Skin epidermis (tissue), 12 donors: ENCODE results near the gene EIF3K.
"Not testable (repeated sequence)": the region's sequence is repeated elsewhere in the genome, so short reads cannot be mapped to it uniquely, and the experiment has no call there.

ENCODE experiments used
- H3K27ac ChIP-seq, 21 experiments: fragments of 200-600 bp; sonication (generic) in 11 of 21; one replicate each; pipeline ENCODE4 v1.5.0; 2020; ENCODE audit warnings: mild to moderate bottlenecking in 3 of 21, inconsistent platforms in 2 of 21, moderate library complexity in 2 of 21
- H3K4me3 ChIP-seq, 7 experiments: fragments of 200-600 bp; sonication (generic) in 2 of 7; one replicate each; pipeline ENCODE4 v1.5.0; 2020; ENCODE audit warnings: inconsistent platforms in 2 of 7, mild to moderate bottlenecking in 2 of 7, moderate library complexity in 1 of 7

EIF3K gene

DNA sequence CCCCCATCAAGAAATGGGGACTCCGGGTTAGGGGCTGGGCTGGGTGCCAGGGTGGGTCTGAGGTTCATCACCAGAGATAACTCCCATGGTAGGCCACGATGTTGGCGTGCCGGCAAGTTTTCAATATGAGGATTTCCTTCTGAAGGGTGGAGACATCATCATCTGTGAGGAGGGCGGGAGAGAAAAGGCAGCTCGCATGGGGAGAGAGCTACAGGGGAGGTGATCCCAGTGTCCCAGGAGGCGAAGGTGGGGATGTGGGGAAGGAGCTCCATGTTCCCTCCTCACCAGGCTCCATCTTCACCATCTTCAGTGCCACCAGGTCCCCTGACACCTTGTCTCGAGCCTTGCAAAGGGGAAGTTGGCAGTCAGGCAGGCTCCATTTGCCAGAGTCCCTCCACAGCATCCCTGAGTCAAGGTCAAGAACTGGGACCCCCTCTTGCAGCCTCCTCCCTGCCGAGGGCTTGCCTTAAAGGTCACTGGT, 1.7 kb upstream of the EIF3K start:
- Histone ChIP-seq H3K4me3 (peak overlapping the region; percentile 78 to 95 (median 83)), H3K27ac (peak overlapping the region in 14 of 21 experiments; percentile 5 to 94 (median 90))

DNA sequence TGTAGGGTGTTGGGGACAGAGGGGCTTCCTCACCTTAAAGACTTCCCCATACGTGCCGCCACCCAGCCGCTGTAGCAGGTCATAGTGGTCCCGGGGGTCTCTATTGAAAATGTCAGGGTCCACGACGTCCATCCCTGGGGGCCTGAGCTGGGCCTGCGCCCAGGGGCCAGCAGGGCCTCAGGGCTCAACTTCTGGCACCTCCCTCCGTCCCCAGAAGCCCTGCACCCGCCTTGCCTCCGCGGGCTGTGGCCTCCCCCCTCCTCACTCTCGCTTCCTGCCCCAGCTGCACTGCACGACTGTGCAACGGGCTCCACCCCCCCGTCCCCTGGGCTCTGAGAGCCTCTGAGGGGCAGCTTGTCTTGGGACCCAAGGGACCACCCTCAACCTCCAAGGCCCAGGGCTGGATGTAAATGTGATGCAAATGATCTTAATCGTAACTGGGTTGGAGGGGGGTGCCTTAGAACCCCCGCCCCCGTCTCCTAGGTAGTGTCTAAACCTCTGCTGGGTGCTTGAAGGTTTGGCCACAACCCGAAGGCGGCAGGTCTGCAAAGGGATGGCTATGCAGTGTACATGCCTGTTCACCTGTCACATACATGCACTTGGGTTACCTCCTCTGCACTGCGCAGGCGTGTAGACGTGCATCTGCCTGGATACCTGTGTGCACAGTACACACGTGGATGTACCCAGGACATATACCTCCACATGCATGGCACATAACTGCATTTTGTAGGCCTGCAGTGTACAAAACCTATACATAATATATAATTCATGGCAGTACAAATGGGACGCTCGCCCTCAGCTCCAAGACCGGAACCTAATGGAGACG, 1.0 kb upstream of the EIF3K start, which contains the start of gene MAP4K1:
TSS of gene MAP4K1 (minus strand) at position 190 of the 826 bp plus-strand sequence. CDS start at position 132, 58 bp downstream.
- H3K27ac ChIP-seq = peak within 1 kb of the TSS; percentile 54 to 96 (median 92)
- H3K4me3 ChIP-seq = peak within 1 kb of the TSS; percentile 78 to 95 (median 83)

DNA sequence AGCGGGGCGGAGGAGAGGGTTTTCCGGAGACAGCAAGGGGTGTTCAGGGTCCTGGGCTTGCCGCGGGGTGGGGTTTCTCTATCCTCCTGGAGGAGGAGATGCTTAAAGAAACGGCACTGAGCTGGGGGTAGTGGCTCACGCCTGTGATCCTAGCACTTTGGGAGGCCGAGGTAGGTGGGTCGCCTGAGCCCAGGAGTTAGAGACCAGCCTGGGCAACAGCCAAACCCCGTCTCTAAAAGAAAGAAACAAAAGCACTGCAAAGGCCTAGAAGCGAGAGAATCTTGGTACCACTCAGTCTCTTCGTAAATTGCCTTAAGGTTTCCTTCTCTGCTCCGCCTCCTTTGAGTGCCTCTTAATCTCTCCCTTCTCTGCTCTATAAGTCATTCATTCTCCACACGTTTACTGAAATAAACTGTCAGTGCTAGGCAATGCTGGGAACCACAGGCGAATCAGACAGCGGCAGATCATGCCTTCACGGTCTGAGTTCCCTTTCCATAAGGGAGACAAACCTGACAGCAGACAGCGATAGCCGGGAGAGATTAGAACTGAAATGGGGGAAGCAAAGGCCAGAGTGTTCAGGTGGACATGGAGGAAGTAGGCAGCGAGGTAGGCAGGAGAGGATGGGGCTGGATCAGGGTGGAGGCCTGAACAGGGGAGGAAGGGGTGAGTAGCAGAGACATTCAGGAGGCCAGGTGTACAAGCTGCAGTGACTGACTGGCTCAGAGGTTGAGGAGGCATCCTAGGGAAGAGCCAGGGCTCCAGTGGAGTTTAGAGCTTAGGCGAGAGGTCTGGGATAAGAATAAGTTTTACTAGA, 580 bp downstream of the EIF3K start:
- Histone ChIP-seq H3K4me3 (peak overlapping the region; percentile 78 to 95 (median 83)), H3K27ac (peak overlapping the region; percentile 63 to 99 (median 92))

DNA sequence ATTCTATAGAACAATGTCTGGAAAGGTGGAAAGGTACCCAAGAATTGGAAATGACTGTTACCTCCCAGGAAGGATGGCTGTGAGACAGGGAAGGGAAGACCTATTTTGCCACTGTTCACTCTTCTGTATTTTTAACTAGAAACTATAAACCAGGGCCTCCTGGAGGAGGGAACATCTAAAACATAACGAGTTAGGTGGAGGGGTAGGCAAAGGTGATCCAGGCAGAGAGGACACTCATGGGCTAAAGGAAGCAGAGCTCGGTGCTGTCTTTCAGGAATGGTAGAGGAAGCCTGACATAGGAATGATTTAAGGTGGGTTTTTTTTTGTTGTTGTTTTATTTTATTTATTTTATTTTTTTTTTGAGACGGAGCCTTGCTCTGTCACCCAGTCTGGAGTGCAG, 5.8 kb downstream of the EIF3K start:
- no peak overlapping the region for H3K27ac ChIP-seq

DNA sequence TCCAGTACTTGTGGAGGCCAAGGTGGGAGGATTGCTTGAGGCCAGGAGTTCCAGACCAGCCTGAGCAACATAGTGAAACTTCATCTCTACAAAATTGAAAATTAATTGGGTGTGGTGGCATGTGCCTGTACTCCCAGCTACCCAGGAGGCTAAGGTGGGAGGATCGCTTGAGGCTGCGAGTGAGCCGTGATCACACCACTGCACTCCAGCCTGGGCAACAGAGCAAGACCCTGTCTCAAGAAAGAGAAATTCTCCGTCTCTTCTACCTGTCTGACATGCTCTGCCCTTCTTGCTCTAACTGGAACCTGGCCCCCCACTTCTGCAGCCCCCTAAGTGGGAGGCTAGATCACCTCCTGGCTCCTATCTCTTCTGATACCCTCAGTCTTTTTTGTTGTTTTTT, 7.4 kb downstream of the EIF3K start:
- no peak overlapping the region for H3K27ac ChIP-seq
- H3K4me3 ChIP-seq = no peak overlapping the region

More for the DNA sequence above, 5.8 kb downstream of the EIF3K start:
- no peak overlapping the region for H3K4me3 ChIP-seq

GRCh38 chr19:38629568-38629967, 10.6 kb downstream of the EIF3K start:
- H3K27ac ChIP-seq = no peak overlapping the region
- no peak overlapping the region for H3K4me3 ChIP-seq

- not testable (repeated sequence) for H3K4me3 ChIP-seq, H3K27ac ChIP-seq
Measured at GRCh38 chr19:38631301-38631700, 12.3 kb downstream of the EIF3K start.

- H3K27ac ChIP-seq = not testable (repeated sequence)
Measured at GRCh38 chr19:38631811-38632475, 13.0 kb downstream of the EIF3K start.

GRCh38 chr19:38632476-38633213, 13.7 kb downstream of the EIF3K start:
- H3K27ac ChIP-seq = no peak overlapping the region
- no peak overlapping the region for H3K4me3 ChIP-seq

More at GRCh38 chr19:38631811-38632475, 13.0 kb downstream of the EIF3K start:
- H3K4me3 ChIP-seq = not testable (repeated sequence)

GRCh38 chr19:38634757-38635482, 15.9 kb downstream of the EIF3K start:
- Histone ChIP-seq H3K27ac (peak overlapping the region in 15 of 21 experiments; percentile 4 to 82 (median 32)), H3K4me3 (no peak overlapping the region)

DNA sequence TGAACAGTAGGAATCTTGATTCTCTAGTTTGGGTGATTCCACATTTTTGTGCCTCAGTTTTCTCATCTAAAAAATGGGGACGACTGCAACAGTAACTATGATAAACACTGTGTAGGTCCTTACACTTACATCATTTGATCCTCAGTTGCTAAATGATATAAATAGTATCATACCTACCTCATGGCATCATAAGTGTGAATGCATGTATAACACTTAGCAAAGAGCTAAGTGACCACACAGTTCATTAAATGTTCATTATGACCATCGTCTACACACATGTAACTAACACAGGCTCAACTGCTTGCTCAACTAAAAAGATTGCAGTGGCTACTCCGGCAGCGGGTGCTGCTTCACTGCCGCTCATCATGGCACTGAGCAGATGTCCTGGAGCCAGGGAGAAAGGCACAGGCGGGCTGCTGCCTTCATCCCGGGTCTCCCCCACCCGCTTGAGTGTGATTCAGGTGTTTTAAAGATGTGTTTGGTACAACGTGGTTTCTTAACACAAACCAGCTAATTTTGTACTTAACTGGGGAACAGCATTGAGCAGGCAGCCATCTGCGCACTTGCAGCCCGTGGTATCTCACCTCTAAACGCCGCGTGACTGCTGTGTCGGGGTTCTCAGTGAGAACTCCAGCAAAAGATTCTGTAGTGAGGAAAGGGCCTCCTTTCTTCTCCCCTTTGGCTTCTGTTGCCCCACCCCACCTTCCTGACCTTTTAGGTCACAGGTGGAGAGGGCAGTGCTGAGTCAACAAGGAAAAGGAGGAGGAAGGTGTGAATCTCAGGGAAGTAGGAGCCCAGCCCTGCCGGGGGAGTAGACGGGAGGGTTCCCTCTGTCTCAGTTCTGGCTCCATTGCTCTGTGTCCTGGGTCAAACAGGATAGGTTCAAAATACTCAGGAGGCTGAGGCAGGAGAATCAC, 16.8 kb downstream of the EIF3K start:
- Histone ChIP-seq H3K4me3 (no peak overlapping the region), H3K27ac (peak overlapping the region in 17 of 21 experiments; percentile 12 to 74 (median 56))

GRCh38 chr19:38638461-38638860, 19.5 kb downstream of the EIF3K start:
- no peak overlapping the region for H3K4me3 ChIP-seq
- H3K27ac ChIP-seq = no peak overlapping the region

DNA sequence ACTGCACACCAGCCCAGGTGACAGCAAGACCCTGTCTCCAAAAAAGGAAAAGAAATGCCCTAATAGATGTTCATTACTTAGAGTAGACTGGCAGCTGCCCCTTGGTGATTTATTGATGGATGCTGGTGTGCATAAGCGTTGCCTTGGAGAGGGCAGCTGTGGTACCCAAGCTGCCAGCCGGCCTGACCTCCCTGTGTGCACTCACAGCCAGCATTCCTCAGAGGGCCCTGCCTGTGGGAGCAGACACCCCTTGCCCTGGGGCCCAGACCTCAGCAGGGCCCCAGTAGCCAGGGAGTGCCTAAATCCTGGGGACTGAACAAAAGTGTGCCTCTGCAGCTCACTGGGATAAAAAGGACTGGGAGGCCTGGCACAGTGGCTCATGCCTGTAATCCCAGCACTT, 20.7 kb downstream of the EIF3K start:
- Histone ChIP-seq H3K27ac (peak overlapping the region in 7 of 21 experiments; percentile 24 to 68 (median 51)), H3K4me3 (no peak overlapping the region)

DNA sequence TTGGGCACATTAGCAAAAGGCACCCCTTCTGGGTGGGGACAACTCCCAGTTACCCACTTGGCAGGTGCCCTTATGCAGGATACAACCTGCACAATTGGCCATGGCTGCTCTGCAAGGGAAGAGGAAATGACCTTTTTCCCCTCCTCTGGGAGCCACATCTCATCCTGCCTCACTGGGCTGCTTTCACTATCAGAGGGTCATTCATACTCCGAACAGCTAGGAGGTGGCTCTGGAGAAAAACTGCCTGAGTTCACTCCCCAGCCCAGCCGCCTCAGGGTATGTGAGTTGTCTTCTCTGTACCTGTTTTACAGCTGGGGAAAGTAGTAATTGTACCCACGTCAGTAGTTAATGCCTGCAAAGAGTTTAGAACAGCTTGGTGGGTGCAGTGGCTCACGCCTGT, 21.4 kb downstream of the EIF3K start:
- Histone ChIP-seq H3K4me3 (no peak overlapping the region), H3K27ac (peak overlapping the region in 8 of 21 experiments; percentile 3 to 68 (median 38))

DNA sequence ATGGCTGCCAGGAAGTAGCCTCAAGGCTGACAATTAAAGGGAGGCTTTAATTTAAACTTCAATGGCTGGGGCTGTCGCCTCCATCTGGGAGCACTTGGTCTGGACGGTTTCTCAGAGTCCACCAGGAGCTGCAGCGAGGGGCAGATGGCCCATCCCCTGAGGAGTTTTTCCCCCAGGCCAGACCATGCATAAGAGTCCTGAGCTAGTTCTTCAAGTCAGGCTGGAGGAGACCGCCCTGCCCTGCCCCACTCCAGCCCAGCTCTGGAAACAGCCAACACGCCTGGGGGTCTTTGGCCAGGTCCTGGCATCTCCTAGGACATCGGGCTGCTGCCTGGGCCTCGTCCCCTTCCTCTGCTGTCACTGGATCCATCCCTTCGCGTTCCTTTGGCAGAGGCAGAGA, 23.2 kb downstream of the EIF3K start:
- no peak overlapping the region for H3K4me3 ChIP-seq
- peak overlapping the region in 4 of 21 experiments; percentile 2 to 34 (median 16) for H3K27ac ChIP-seq

- Histone ChIP-seq H3K4me3 (no peak overlapping the region), H3K27ac (no peak overlapping the region)
Measured at GRCh38 chr19:38644719-38645118, 25.7 kb downstream of the EIF3K start.

- peak within 1 kb of the TSS; percentile 62 to 99 (median 89) for H3K4me3 ChIP-seq
- H3K27ac ChIP-seq = peak within 1 kb of the TSS; percentile 81 to 99 (median 95)
Measured at GRCh38 chr19:38647368-38647965, 28.5 kb downstream of the EIF3K start, which contains the start of gene ACTN4. TSS of gene ACTN4 (plus strand) at chr19:38647649. CDS start at chr19:38647746, 97 bp downstream.
